ENCODE results near the gene TLE6.
"Not testable (repeated sequence)": the region's sequence is repeated elsewhere in the genome, so short reads cannot be mapped to it uniquely, and the experiment has no call there.

Gene TLE6

GRCh38 chr19:2974342-2975041, 2.9 kb upstream of the TLE6 start:
- no peak for DNase-seq

- DNase-seq = no peak
Observed at GRCh38 chr19:2976609-2977000, 759 bp upstream of the TLE6 start.

- DNase-seq = no peak
Observed at GRCh38 chr19:2977746-2978138, 378 bp downstream of the TLE6 start.

- DNase-seq = no peak
Observed at GRCh38 chr19:2978166-2978767, 903 bp downstream of the TLE6 start.

GRCh38 chr19:2978772-2979171, 1.4 kb downstream of the TLE6 start:
- DNase-seq = no peak

GRCh38 chr19:2981898-2982297, 4.5 kb downstream of the TLE6 start:
- DNase-seq = no peak

GRCh38 chr19:2982561-2982960, 5.2 kb downstream of the TLE6 start:
- DNase-seq = no peak

GRCh38 chr19:2982983-2983350, 5.6 kb downstream of the TLE6 start:
- no peak for DNase-seq

- peak; percentile 81 for DNase-seq
Observed at GRCh38 chr19:2983351-2984214, 6.2 kb downstream of the TLE6 start.

- no peak for DNase-seq
Observed at GRCh38 chr19:2984215-2984528, 6.8 kb downstream of the TLE6 start.

- DNase-seq = no peak
Observed at GRCh38 chr19:2986951-2987524, 9.7 kb downstream of the TLE6 start.

GRCh38 chr19:2987797-2988196, 10.4 kb downstream of the TLE6 start:
- no peak for DNase-seq

GRCh38 chr19:2988568-2988967, 11.2 kb downstream of the TLE6 start:
- DNase-seq = no peak

- no peak for DNase-seq
Observed at GRCh38 chr19:2989236-2989946, 12.0 kb downstream of the TLE6 start.

- not testable (repeated sequence) for DNase-seq
Observed at GRCh38 chr19:2992333-2992732, 15.0 kb downstream of the TLE6 start.

- no peak for DNase-seq
Observed at GRCh38 chr19:2992958-2993357, 15.6 kb downstream of the TLE6 start.

GRCh38 chr19:2993579-2993978, 16.2 kb downstream of the TLE6 start:
- DNase-seq = no peak

GRCh38 chr19:2994588-2995131, 17.3 kb downstream of the TLE6 start:
- DNase-seq = no peak

- no peak for DNase-seq
Observed at GRCh38 chr19:2997720-2998119, 20.4 kb downstream of the TLE6 start.

- DNase-seq = no peak
Observed at GRCh38 chr19:2998642-2999041, 21.3 kb downstream of the TLE6 start.

GRCh38 chr19:3001235-3001800, 24.0 kb downstream of the TLE6 start:
- DNase-seq = no peak

- DNase-seq = no peak
Observed at GRCh38 chr19:3003046-3003445, 25.7 kb downstream of the TLE6 start.

- DNase-seq = no peak
Observed at GRCh38 chr19:3004522-3004921, 27.2 kb downstream of the TLE6 start.

Measured in NCI-H187 treated with DMSO at 0.1 percent for 48 hours (cell line).